Natural killer cell (primary cell): ENCODE data around the gene GPR155. TPM values are rescaled to one million over a fixed set of nuclear protein-coding genes. Genes with fewer than 3 reads are reported as not detected.
A peak's percentile ranks its signal among the peaks of the same experiment; 100 is the strongest.
"Not testable (repeated sequence)": the region's sequence is repeated elsewhere in the genome, so short reads cannot be mapped to it uniquely, and the experiment has no call there.

ENCODE experiments used
- ATAC-seq, 3 donors: fragments of 150-1000 bp in 2 of 3; fragments of 200-7000 bp in 1 of 3; cut with Tn5 transposase; 1 replicate in 1 of 3; 2 replicates in 2 of 3; pipeline ENCODE4 v1.10.0; 2021; ENCODE audit warnings: mild to moderate bottlenecking in 2 of 3, moderate library complexity in 2 of 3
- DNase-seq, 2 donors: peaks; one replicate each; pipeline versions ENCODE4 v3.0.0 to v3.0.0-alpha.2; 2013 to 2021; ENCODE audit warnings: mixed read lengths in 1 of 2
- H3K27ac ChIP-seq: one replicate; pipeline ENCODE4 v1.5.1; 2013; ENCODE audit warnings: mild to moderate bottlenecking, low read length
- H3K27me3 ChIP-seq: one replicate; pipeline ENCODE4 v1.6.1; 2013; ENCODE audit warnings: low read length; ENCODE audit not compliant: control insufficient read depth, insufficient read depth
- H3K36me3 ChIP-seq: one replicate; pipeline ENCODE4 v1.6.1; 2013; ENCODE audit warnings: low read length; ENCODE audit not compliant: control insufficient read depth, insufficient read depth
- H3K4me1 ChIP-seq: one replicate; pipeline ENCODE4 v1.6.1; 2013; ENCODE audit warnings: low read length; ENCODE audit not compliant: control insufficient read depth, insufficient read depth
- H3K4me3 ChIP-seq: one replicate; pipeline ENCODE4 v1.5.1; 2013; ENCODE audit warnings: low read length
- H3K9me3 ChIP-seq: one replicate; pipeline ENCODE4 v1.6.1; 2013; ENCODE audit warnings: low read length; ENCODE audit not compliant: control insufficient read depth, insufficient read depth
- H3K27ac Mint-ChIP-seq, 2 donors: one replicate each; pipeline ENCODE4 v1.8.0; 2022; ENCODE audit warnings: mild to moderate bottlenecking in 2 of 2, mixed read lengths in 2 of 2, moderate library complexity in 1 of 2
- H3K27me3 Mint-ChIP-seq, 2 donors: one replicate each; pipeline ENCODE4 v1.8.0; 2022; ENCODE audit warnings: low read depth in 2 of 2, mixed read lengths in 2 of 2
- H3K36me3 Mint-ChIP-seq: one replicate; pipeline ENCODE4 v1.8.0; 2022; ENCODE audit warnings: mixed read lengths
- H3K4me1 Mint-ChIP-seq, 2 donors: one replicate each; pipeline ENCODE4 v1.8.0; 2022; ENCODE audit warnings: mixed read lengths in 2 of 2
- H3K4me3 Mint-ChIP-seq: one replicate; pipeline ENCODE4 v1.8.0; 2022; ENCODE audit warnings: mild to moderate bottlenecking, moderate library complexity, mixed read lengths
- H3K9me3 Mint-ChIP-seq, 2 donors: one replicate each; pipeline ENCODE4 v1.8.0; 2022; ENCODE audit warnings: mixed read lengths in 2 of 2
- CTCF ChIP-seq: fragments of 200-600 bp; IDR thresholded peaks from one replicate; pipeline ENCODE4 v1.8.0; 2022; ENCODE audit warnings: antibody characterized with exemption
- WGBS: methylation state at CpG from one replicate; pipeline ENCODE4 v1.1.7; 2013; ENCODE audit warnings: missing lambda C conversion rate; ENCODE audit not compliant: insufficient coverage; 5-methylcytosine and 5-hydroxymethylcytosine counted together
- intact Hi-C: fragments of 100-400 bp; cut with micrococcal nuclease; formaldehyde crosslinking; loops from one replicate; pipeline ENCODE4 v1.14.2; 2022
- total RNA-seq, 4 donors: library from RNA; stranded (reverse); fragments of 120-200 nt in 1 of 4; gene quantifications; one replicate each; pipeline versions ENCODE4 v1.2.3 to v1.2.4, GENCODE V29; 2013 to 2022

GPR155 gene
- total RNA-seq, 3 donors from 2014 or later (not counting 1 experiment from before 2014, with no cell fraction given): 3.6 to 11.4 (median 4.4) TPM

GRCh38 chr2:174395969-174396630 lies 90.7 kb downstream of the GPR155 start:
- peak overlapping the region; percentile 95 to 99 for H3K27ac Mint-ChIP-seq
- Histone ChIP-seq H3K4me1 (peaks cover 8% of the 10 kb centered on the region), H3K27ac (peak overlapping the region; percentile 98), H3K36me3 (peaks cover 13% of the 10 kb centered on the region), H3K27me3 (no peaks in the 10 kb centered on the region), H3K4me3 (peak overlapping the region; percentile 96), H3K9me3 (no peaks in the 10 kb centered on the region)
- no peaks in the 10 kb centered on the region for H3K27me3 Mint-ChIP-seq
- peak in 1 of 2 donors; percentile 56 for DNase-seq
- no peak for TF ChIP-seq CTCF
- H3K36me3 Mint-ChIP-seq: no peaks in the 10 kb centered on the region
- ATAC-seq: peak; percentile 32 to 45 (median 41)
- H3K4me1 Mint-ChIP-seq: peaks cover 33 to 54% of the 10 kb centered on the region in 2 donors
- 20% methylated on average over 27 of the region's 27 CpGs for WGBS
- intact Hi-C loops: loop anchor here (1.0 kb wide), 1 partner anchor 148 kb away; the partner anchor contains the start of gene OLA1
- peak overlapping the region; percentile 95 for H3K4me3 Mint-ChIP-seq
- no peaks in the 10 kb centered on the region for H3K9me3 Mint-ChIP-seq

GRCh38 chr2:174395284-174395968 lies 91.4 kb downstream of the GPR155 start, which contains the start of gene SCRN3:
TSS of gene SCRN3 (plus strand) at chr2:174395730. CDS start at chr2:174398284, 2,554 bp downstream.
- intact Hi-C loops: loop anchor here (1.0 kb wide), 1 partner anchor 147 kb away; the partner anchor contains the start of gene OLA1
- peaks cover 8% of the 10 kb centered on the region for H3K4me1 ChIP-seq
- no peaks in the 10 kb centered on the region for H3K27me3 ChIP-seq
- DNase-seq (peak; percentile 68 to 90), ATAC-seq (peak; percentile 88 to 93 (median 92))
- H3K4me3 Mint-ChIP-seq: peak within 1 kb of the TSS; percentile 95
- H3K27ac Mint-ChIP-seq: peak within 1 kb of the TSS; percentile 95 to 99
- peaks cover 33 to 60% of the 10 kb centered on the region in 2 donors for H3K4me1 Mint-ChIP-seq
- H3K36me3 ChIP-seq: peaks cover 10% of the 10 kb centered on the region
- H3K27me3 Mint-ChIP-seq: no peaks in the 10 kb centered on the region
- H3K4me3 ChIP-seq: peak within 1 kb of the TSS; percentile 96
- TF ChIP-seq CTCF: no peak
- WGBS: under 1% methylated on average over 35 of the region's 35 CpGs
- no peaks in the 10 kb centered on the region for H3K36me3 Mint-ChIP-seq
- H3K27ac ChIP-seq: peak within 1 kb of the TSS; percentile 98
- H3K9me3 ChIP-seq: no peaks in the 10 kb centered on the region
- no peaks in the 10 kb centered on the region for H3K9me3 Mint-ChIP-seq

- intact Hi-C loops: no loop called here
- no peaks in the 10 kb centered on the region for H3K27me3 Mint-ChIP-seq
These were observed 94.1 kb downstream of the GPR155 start for GRCh38 chr2:174392706-174393105.

GRCh38 chr2:174390303-174390702 lies 96.5 kb downstream of the GPR155 start:
- H3K27me3 ChIP-seq, H3K27me3 Mint-ChIP-seq, H3K4me1 ChIP-seq, ATAC-seq, DNase-seq, H3K4me3 ChIP-seq, intact Hi-C loops, H3K36me3 Mint-ChIP-seq, H3K4me3 Mint-ChIP-seq, H3K9me3 ChIP-seq, H3K9me3 Mint-ChIP-seq, H3K27ac ChIP-seq: not testable (repeated sequence)
- WGBS: 97% methylated on average over 3 of the region's 3 CpGs
- H3K36me3 ChIP-seq: peaks cover 31% of the 10 kb centered on the region
- H3K27ac Mint-ChIP-seq: peak overlapping the region in 1 of 2 donors; percentile 40
- peaks cover 36 to 52% of the 10 kb centered on the region in 2 donors for H3K4me1 Mint-ChIP-seq

More at GRCh38 chr2:174392706-174393105, 94.1 kb downstream of the GPR155 start:
- H3K9me3 Mint-ChIP-seq: no peaks in the 10 kb centered on the region
- Histone ChIP-seq H3K36me3 (peaks cover 10% of the 10 kb centered on the region), H3K4me1 (peaks cover 8% of the 10 kb centered on the region), H3K27ac (no peak overlapping the region), H3K9me3 (no peaks in the 10 kb centered on the region), H3K4me3 (no peak overlapping the region), H3K27me3 (no peaks in the 10 kb centered on the region)
- H3K36me3 Mint-ChIP-seq: no peaks in the 10 kb centered on the region
- H3K27ac Mint-ChIP-seq: peak overlapping the region; percentile 0 to 50
- H3K4me1 Mint-ChIP-seq: peaks cover 40 to 71% of the 10 kb centered on the region in 2 donors
- ATAC-seq: no peak
- peak overlapping the region; percentile 6 for H3K4me3 Mint-ChIP-seq
- no peak for TF ChIP-seq CTCF
- DNase-seq: no peak
